Esophagus muscularis mucosa (tissue), 3 donors: ENCODE data around the gene CD68.

Experiments used
- POLR2A ChIP-seq: fragments of 450-650 bp; IDR thresholded peaks from one replicate; pipeline ENCODE4 v1.6.1; 2017; ENCODE audit warnings: antibody characterized with exemption, moderate library complexity, mild to moderate bottlenecking, low read depth
- TF ChIP-seq, protein P1 (sequence below), 3 experiments: fragments of 200-600 bp in 2 of 3; fragments of 450-650 bp in 1 of 3; sonication (generic) in 2 of 3; IDR thresholded peaks; one replicate each; pipeline ENCODE4 v1.5.1; 2017 to 2019; ENCODE audit warnings: antibody characterized with exemption in 3 of 3, mild to moderate bottlenecking in 2 of 3, moderate library complexity in 1 of 3

DNA sequence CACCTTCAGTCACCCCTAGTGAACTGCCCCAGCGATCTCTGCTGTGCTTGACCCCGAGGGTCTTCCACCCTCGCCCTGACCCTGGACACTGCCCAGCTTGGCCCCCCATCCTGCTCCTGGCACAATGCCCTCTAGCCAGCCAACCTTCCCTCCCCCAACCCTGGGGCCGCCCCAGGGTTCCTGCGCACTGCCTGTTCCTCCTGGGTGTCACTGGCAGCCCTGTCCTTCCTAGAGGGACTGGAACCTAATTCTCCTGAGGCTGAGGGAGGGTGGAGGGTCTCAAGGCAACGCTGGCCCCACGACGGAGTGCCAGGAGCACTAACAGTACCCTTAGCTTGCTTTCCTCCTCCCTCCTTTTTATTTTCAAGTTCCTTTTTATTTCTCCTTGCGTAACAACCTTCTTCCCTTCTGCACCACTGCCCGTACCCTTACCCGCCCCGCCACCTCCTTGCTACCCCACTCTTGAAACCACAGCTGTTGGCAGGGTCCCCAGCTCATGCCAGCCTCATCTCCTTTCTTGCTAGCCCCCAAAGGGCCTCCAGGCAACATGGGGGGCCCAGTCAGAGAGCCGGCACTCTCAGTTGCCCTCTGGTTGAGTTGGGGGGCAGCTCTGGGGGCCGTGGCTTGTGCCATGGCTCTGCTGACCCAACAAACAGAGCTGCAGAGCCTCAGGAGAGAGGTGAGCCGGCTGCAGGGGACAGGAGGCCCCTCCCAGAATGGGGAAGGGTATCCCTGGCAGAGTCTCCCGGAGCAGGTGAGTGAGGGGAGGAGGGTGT lies 20.7 kb upstream of the CD68 start, which contains the start of gene TNFSF13:
- TF ChIP-seq, protein P1, sequence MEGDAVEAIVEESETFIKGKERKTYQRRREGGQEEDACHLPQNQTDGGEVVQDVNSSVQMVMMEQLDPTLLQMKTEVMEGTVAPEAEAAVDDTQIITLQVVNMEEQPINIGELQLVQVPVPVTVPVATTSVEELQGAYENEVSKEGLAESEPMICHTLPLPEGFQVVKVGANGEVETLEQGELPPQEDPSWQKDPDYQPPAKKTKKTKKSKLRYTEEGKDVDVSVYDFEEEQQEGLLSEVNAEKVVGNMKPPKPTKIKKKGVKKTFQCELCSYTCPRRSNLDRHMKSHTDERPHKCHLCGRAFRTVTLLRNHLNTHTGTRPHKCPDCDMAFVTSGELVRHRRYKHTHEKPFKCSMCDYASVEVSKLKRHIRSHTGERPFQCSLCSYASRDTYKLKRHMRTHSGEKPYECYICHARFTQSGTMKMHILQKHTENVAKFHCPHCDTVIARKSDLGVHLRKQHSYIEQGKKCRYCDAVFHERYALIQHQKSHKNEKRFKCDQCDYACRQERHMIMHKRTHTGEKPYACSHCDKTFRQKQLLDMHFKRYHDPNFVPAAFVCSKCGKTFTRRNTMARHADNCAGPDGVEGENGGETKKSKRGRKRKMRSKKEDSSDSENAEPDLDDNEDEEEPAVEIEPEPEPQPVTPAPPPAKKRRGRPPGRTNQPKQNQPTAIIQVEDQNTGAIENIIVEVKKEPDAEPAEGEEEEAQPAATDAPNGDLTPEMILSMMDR (IDR thresholded peaks at IDR 0.05), result no peak
- TF ChIP-seq POLR2A, result no peak
